HepG2 (cell line): ENCODE measurements around the gene RNASE12. TPM values are rescaled to one million over a fixed set of nuclear protein-coding genes. Genes with fewer than 3 reads are reported as not detected.

Experiments
- CEBPZ ChIP-seq: IDR thresholded peaks from 2 replicates; pipeline ENCODE4 v1.6.1; 2012; ENCODE audit warnings: low read length, improper control_type of control experiment
- HIVEP1 ChIP-seq: sonication (generic); formaldehyde crosslinking; IDR thresholded peaks from 2 replicates; pipeline ENCODE4 v1.4.0; 2020; ENCODE audit warnings: mild to moderate bottlenecking, missing genetic modification reagents
- KDM4B ChIP-seq: sonication (generic); formaldehyde crosslinking; IDR thresholded peaks from 2 replicates; pipeline ENCODE4 v1.4.0; 2020; ENCODE audit warnings: missing genetic modification reagents
- MIXL1 ChIP-seq: IDR thresholded peaks from 2 replicates; pipeline ENCODE4 v1.6.1; 2016
- MTF1 ChIP-seq: sonication (generic); formaldehyde crosslinking; IDR thresholded peaks from 2 replicates; pipeline ENCODE4 v1.5.0; 2020; ENCODE audit warnings: missing genetic modification reagents
- NAIF1 ChIP-seq: sonication (generic); formaldehyde crosslinking; IDR thresholded peaks from 2 replicates; pipeline ENCODE4 v1.5.0; 2020; ENCODE audit warnings: mild to moderate bottlenecking, missing genetic modification reagents, borderline replicate concordance
- SOX13 ChIP-seq, 3 experiments: fragments of 450-650 bp in 1 of 3; sonication (generic) in 1 of 3; formaldehyde crosslinking in 1 of 3; IDR thresholded peaks in 2 of 3; conservative IDR thresholded peaks in 1 of 3; 2 replicates each; pipeline versions ENCODE4 v1.5.0 to v1.6.1; 2016 to 2020; ENCODE audit warnings: antibody characterized with exemption in 1 of 3, mild to moderate bottlenecking in 1 of 3, missing compliant biosample characterization in 1 of 3, missing genetic modification reagents in 1 of 3, moderate library complexity in 1 of 3
- ZNF280B ChIP-seq: sonication (generic); formaldehyde crosslinking; IDR thresholded peaks from 2 replicates; pipeline ENCODE4 v1.5.0; 2020; ENCODE audit warnings: missing genetic modification reagents, mild to moderate bottlenecking, borderline replicate concordance
- ZNF556 ChIP-seq: sonication (generic); formaldehyde crosslinking; IDR thresholded peaks from 2 replicates; pipeline ENCODE4 v1.4.0; 2020; ENCODE audit warnings: mild to moderate bottlenecking, missing genetic modification reagents, borderline replicate concordance
- ZNF772 ChIP-seq: sonication (generic); formaldehyde crosslinking; IDR thresholded peaks from 2 replicates; pipeline ENCODE4 v1.5.0; 2020; ENCODE audit warnings: mild to moderate bottlenecking, missing genetic modification reagents
- ZNF780A ChIP-seq: sonication (generic); formaldehyde crosslinking; IDR thresholded peaks from 2 replicates; pipeline ENCODE4 v1.8.0; 2022; ENCODE audit warnings: mild to moderate bottlenecking, missing genetic modification reagents, moderate library complexity
- polyA plus RNA-seq, 8 experiments: library from polyadenylated mRNA; depleted of rRNA in 3 of 8; stranded (reverse) in 7 of 8; unstranded in 1 of 8; fragments of >200 nt; fragmentation: Illumina TruSeq in 4 of 8; extraction: Trizol in 4 of 8; gene quantifications; 2 replicates each; pipeline versions ENCODE4 v1.2.1 to v1.2.3, GENCODE V29; 2011 to 2016; ENCODE audit warnings: low read depth in 4 of 8, missing spikeins in 1 of 8, mixed read lengths in 1 of 8; ENCODE audit not compliant: insufficient read depth in 1 of 8
- total RNA-seq, 5 experiments: library from RNA; depleted of rRNA; stranded (reverse); fragments of >200 nt; fragmentation: Illumina TruSeq; extraction: Trizol; gene quantifications; 2 replicates each; pipeline ENCODE4 v1.2.3, GENCODE V29; 2016; ENCODE audit warnings: low read depth in 1 of 5
- TF ChIP-seq, protein P1 (sequence below), 2 experiments: IDR thresholded peaks; 2 replicates each; pipeline ENCODE4 v1.6.1; 2011 to 2012; ENCODE audit warnings: low read length in 2 of 2, borderline replicate concordance in 1 of 2, low read depth in 1 of 2, mild to moderate bottlenecking in 1 of 2, moderate library complexity in 1 of 2
- TF ChIP-seq, protein P2 (sequence below): sonication (generic); formaldehyde crosslinking; IDR thresholded peaks from 2 replicates; pipeline ENCODE4 v1.5.0; 2020; ENCODE audit warnings: mild to moderate bottlenecking, missing genetic modification reagents

Gene RNASE12
- total and polyA plus RNA-seq, 2 of the 13 experiments (the other 11 are each of a cell fraction or from before 2014, with no cell fraction given), result not detected

DNA sequence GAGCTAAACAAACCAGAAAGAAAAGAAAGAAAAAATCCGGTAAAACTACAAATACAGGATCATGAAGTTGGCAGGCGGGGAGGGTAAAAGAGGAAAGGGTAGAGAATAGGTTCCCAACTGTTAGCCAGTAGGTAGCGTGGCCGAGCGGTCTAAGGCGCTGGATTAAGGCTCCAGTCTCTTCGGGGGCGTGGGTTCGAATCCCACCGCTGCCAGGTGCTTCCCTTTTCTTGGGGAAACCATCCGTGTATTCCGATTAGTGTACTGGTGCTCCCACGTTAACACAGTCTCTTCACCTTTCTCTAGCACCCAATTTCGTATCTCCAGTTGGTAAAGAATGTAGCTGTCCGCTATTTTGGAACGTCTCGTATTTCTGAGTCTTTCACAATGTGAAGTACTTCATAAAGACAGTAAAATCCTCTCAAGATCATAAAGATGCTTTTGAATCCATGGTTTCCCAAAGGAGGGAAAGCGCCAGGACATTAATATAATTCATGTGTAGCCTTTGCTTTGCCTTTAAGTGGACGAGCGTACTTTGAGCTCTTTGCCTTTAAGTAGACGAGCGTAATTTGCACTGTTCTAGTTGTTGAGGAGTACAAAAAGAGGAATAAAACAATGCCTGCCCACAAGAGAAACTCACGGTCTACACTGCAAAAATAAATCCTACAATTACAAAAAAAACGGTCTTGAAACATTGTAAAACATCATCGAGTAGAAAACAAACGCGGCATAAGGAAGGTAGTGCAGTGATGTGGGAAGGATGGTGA lies 19.0 kb upstream of the RNASE12 start (continued):
- TF ChIP-seq, protein P1, sequence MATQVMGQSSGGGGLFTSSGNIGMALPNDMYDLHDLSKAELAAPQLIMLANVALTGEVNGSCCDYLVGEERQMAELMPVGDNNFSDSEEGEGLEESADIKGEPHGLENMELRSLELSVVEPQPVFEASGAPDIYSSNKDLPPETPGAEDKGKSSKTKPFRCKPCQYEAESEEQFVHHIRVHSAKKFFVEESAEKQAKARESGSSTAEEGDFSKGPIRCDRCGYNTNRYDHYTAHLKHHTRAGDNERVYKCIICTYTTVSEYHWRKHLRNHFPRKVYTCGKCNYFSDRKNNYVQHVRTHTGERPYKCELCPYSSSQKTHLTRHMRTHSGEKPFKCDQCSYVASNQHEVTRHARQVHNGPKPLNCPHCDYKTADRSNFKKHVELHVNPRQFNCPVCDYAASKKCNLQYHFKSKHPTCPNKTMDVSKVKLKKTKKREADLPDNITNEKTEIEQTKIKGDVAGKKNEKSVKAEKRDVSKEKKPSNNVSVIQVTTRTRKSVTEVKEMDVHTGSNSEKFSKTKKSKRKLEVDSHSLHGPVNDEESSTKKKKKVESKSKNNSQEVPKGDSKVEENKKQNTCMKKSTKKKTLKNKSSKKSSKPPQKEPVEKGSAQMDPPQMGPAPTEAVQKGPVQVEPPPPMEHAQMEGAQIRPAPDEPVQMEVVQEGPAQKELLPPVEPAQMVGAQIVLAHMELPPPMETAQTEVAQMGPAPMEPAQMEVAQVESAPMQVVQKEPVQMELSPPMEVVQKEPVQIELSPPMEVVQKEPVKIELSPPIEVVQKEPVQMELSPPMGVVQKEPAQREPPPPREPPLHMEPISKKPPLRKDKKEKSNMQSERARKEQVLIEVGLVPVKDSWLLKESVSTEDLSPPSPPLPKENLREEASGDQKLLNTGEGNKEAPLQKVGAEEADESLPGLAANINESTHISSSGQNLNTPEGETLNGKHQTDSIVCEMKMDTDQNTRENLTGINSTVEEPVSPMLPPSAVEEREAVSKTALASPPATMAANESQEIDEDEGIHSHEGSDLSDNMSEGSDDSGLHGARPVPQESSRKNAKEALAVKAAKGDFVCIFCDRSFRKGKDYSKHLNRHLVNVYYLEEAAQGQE (IDR thresholded peaks at IDR 0.05; ENCODE audit: borderline replicate concordance in 1 of 2, low read depth in 1 of 2, low read length in 2 of 2), result peak in 1 of 2 experiments; percentile 72; a peak in 2 of 4 replicates
- TF ChIP-seq NAIF1 (CRISPR knock-in tag) (peak; percentile 73; the same call in 1 of the 2 replicates), KDM4B (CRISPR knock-in tag) (peak; percentile 20; the same call in 1 of the 2 replicates), HIVEP1 (CRISPR knock-in tag) (0 out of 2 replicates have a peak, but pooled peaks have one; percentile 33), SOX13 (IDR thresholded peaks at IDR 0.05) (peak; percentile 61; the same call in 1 of the 2 replicates), SOX13 (CRISPR knock-in tag; conservative IDR thresholded peaks at IDR 0.05 in 1 of 2, IDR thresholded peaks at IDR 0.05 in 1 of 2) (peak in 1 of 2 experiments; percentile 54; a peak in 1 of 4 replicates), MIXL1 (CRISPR knock-in tag) (peak; percentile 61; the same call in 1 of the 2 replicates), ZNF556 (CRISPR knock-in tag) (peak; percentile 94; the same call in 1 of the 2 replicates), CEBPZ (no peak), ZNF280B (no peak; the same call in 1 of the 2 replicates), ZNF772 (peak; percentile 33; the same call in 1 of the 2 replicates), ZNF780A (no peak), MTF1 (CRISPR knock-in tag) (no peak)
- TF ChIP-seq, protein P2, sequence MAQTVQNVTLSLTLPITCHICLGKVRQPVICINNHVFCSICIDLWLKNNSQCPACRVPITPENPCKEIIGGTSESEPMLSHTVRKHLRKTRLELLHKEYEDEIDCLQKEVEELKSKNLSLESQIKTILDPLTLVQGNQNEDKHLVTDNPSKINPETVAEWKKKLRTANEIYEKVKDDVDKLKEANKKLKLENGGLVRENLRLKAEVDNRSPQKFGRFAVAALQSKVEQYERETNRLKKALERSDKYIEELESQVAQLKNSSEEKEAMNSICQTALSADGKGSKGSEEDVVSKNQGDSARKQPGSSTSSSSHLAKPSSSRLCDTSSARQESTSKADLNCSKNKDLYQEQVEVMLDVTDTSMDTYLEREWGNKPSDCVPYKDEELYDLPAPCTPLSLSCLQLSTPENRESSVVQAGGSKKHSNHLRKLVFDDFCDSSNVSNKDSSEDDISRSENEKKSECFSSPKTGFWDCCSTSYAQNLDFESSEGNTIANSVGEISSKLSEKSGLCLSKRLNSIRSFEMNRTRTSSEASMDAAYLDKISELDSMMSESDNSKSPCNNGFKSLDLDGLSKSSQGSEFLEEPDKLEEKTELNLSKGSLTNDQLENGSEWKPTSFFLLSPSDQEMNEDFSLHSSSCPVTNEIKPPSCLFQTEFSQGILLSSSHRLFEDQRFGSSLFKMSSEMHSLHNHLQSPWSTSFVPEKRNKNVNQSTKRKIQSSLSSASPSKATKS (CRISPR knock-in tag), result no peak
